HT1080 (cell line): ENCODE measurements around the gene ARL3. TPM values are rescaled to one million over a fixed set of nuclear protein-coding genes. Genes with fewer than 3 reads are reported as not detected.
A peak's percentile ranks its signal among the peaks of the same experiment; 100 is the strongest.
"Not testable (repeated sequence)": the region's sequence is repeated elsewhere in the genome, so short reads cannot be mapped to it uniquely, and the experiment has no call there.

Experiments used
- DNase-seq: peaks from one replicate; pipeline ENCODE4 v3.0.0-alpha.2; 2015; ENCODE audit warnings: low read depth
- total RNA-seq: library from RNA; depleted of rRNA; stranded (reverse); fragments of >200 nt; shearing (Covaris generic); gene quantifications from 2 replicates; pipeline ENCODE4 v1.2.3, GENCODE V29; 2014

Gene ARL3
- total RNA-seq, 1 experiment from 2014 or later, result 5.6 TPM

- DNase-seq, result peak; percentile 44
Observed at GRCh38 chr10:102673819-102674511, 40.2 kb downstream of the ARL3 start.

GRCh38 chr10:102673236-102673818 is 40.9 kb downstream of the ARL3 start:
- DNase-seq, result no peak

GRCh38 chr10:102670871-102671434 is 43.2 kb downstream of the ARL3 start:
- DNase-seq, result no peak

GRCh38 chr10:102670065-102670670 is 44.0 kb downstream of the ARL3 start:
- DNase-seq, result no peak

- DNase-seq, result peak; percentile 62
Observed at GRCh38 chr10:102669206-102670064, 44.8 kb downstream of the ARL3 start.

- DNase-seq, result no peak
Observed at GRCh38 chr10:102668326-102669107, 45.7 kb downstream of the ARL3 start.

GRCh38 chr10:102667411-102667810 is 46.8 kb downstream of the ARL3 start:
- not testable (repeated sequence) for DNase-seq

GRCh38 chr10:102665904-102666509 is 48.2 kb downstream of the ARL3 start:
- DNase-seq, result no peak

GRCh38 chr10:102661658-102662028 is 52.6 kb downstream of the ARL3 start:
- no peak for DNase-seq

- DNase-seq, result no peak
Observed at GRCh38 chr10:102660888-102661657, 53.1 kb downstream of the ARL3 start.

GRCh38 chr10:102658802-102659201 is 55.4 kb downstream of the ARL3 start:
- DNase-seq, result no peak

GRCh38 chr10:102657984-102658724 is 56.0 kb downstream of the ARL3 start:
- peak; percentile 23 for DNase-seq

- DNase-seq, result no peak
Observed at GRCh38 chr10:102657451-102657850, 56.7 kb downstream of the ARL3 start.

- DNase-seq, result no peak
Observed at GRCh38 chr10:102656791-102657371, 57.3 kb downstream of the ARL3 start.

- no peak for DNase-seq
Observed at GRCh38 chr10:102656026-102656425, 58.2 kb downstream of the ARL3 start.

- no peak for DNase-seq
Observed at GRCh38 chr10:102654969-102655368, 59.2 kb downstream of the ARL3 start.

GRCh38 chr10:102654566-102654965 is 59.6 kb downstream of the ARL3 start:
- no peak for DNase-seq

GRCh38 chr10:102653060-102653459 is 61.1 kb downstream of the ARL3 start:
- DNase-seq, result no peak
